ENCODE results near the gene ABCB10.

- no peak for TF ChIP-seq EZH2 (IDR thresholded peaks at IDR 0.05; ENCODE audit: borderline replicate concordance, low read length)
- TF ChIP-seq, protein P1, sequence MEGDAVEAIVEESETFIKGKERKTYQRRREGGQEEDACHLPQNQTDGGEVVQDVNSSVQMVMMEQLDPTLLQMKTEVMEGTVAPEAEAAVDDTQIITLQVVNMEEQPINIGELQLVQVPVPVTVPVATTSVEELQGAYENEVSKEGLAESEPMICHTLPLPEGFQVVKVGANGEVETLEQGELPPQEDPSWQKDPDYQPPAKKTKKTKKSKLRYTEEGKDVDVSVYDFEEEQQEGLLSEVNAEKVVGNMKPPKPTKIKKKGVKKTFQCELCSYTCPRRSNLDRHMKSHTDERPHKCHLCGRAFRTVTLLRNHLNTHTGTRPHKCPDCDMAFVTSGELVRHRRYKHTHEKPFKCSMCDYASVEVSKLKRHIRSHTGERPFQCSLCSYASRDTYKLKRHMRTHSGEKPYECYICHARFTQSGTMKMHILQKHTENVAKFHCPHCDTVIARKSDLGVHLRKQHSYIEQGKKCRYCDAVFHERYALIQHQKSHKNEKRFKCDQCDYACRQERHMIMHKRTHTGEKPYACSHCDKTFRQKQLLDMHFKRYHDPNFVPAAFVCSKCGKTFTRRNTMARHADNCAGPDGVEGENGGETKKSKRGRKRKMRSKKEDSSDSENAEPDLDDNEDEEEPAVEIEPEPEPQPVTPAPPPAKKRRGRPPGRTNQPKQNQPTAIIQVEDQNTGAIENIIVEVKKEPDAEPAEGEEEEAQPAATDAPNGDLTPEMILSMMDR (conservative IDR thresholded peaks at IDR 0.05 in 1 of 2, IDR thresholded peaks at IDR 0.05 in 1 of 2; ENCODE audit: extremely low read depth in 1 of 2, insufficient read depth in 1 of 2, low read depth in 1 of 2, low read length in 2 of 2) = no peak
Observed at GRCh38 chr1:229572286-229572685, 13.8 kb upstream of the ABCB10 start.
